AG09319 (cell line): ENCODE measurements around the gene SLC1A7.

Experiments used
- DNase-seq: peaks from one replicate; pipeline ENCODE4 v3.0.0-alpha.2; 2010; ENCODE audit warnings: low read depth; ENCODE audit errors: extremely low read depth
- CTCF ChIP-seq: IDR thresholded peaks from 2 replicates; pipeline ENCODE4 v1.5.1; 2011; ENCODE audit warnings: low read depth, mild to moderate bottlenecking, inconsistent platforms, low read length, moderate library complexity

Gene SLC1A7

GRCh38 chr1:53183095-53183990, 40.9 kb upstream of the SLC1A7 start:
- TF ChIP-seq CTCF: no peak
- no peak for DNase-seq

GRCh38 chr1:53182716-53183094, 40.3 kb upstream of the SLC1A7 start:
- TF ChIP-seq CTCF: no peak
- no peak for DNase-seq

GRCh38 chr1:53182111-53182593, 39.7 kb upstream of the SLC1A7 start:
- TF ChIP-seq CTCF: peak; percentile 60
- DNase-seq: no peak

GRCh38 chr1:53180951-53181350, 38.5 kb upstream of the SLC1A7 start:
- TF ChIP-seq CTCF: no peak

GRCh38 chr1:53180226-53180625, 37.8 kb upstream of the SLC1A7 start:
- no peak for DNase-seq
- TF ChIP-seq CTCF: no peak

More at GRCh38 chr1:53180951-53181350, 38.5 kb upstream of the SLC1A7 start:
- DNase-seq: no peak

- DNase-seq: no peak
- peak; percentile 58 for TF ChIP-seq CTCF
Observed at GRCh38 chr1:53176452-53177208, 34.2 kb upstream of the SLC1A7 start.
